Stimulated activated naive CD8-positive, alpha-beta T cell treated with anti-CD3 and anti-CD28 coated beads, Interleukin-15, amount 100 ng/mL, for 72 hours (primary cell): ENCODE results near the gene NATD1.
"Not testable (repeated sequence)": the region's sequence is repeated elsewhere in the genome, so short reads cannot be mapped to it uniquely, and the experiment has no call there.

ENCODE experiments used
- ATAC-seq: fragments of 150-1000 bp; cut with Tn5 transposase; 2 replicates; pipeline ENCODE4 v1.10.0; 2021; ENCODE audit warnings: mild to moderate bottlenecking, moderate library complexity
- DNase-seq, 2 donors: peaks; one replicate each; pipeline ENCODE4 v3.0.0; 2021 to 2022
- H3K27ac Mint-ChIP-seq, 2 donors: one replicate each; pipeline ENCODE4 v1.8.0; 2022; ENCODE audit warnings: mild to moderate bottlenecking in 2 of 2, mixed read lengths in 2 of 2, moderate library complexity in 2 of 2
- H3K27me3 Mint-ChIP-seq: one replicate; pipeline ENCODE4 v1.8.0; 2022; ENCODE audit warnings: mixed read lengths
- H3K4me1 Mint-ChIP-seq: one replicate; pipeline ENCODE4 v1.8.0; 2022; ENCODE audit warnings: mild to moderate bottlenecking, mixed read lengths
- H3K4me3 Mint-ChIP-seq, 2 donors: one replicate each; pipeline ENCODE4 v1.8.0; 2022; ENCODE audit warnings: mild to moderate bottlenecking in 2 of 2, mixed read lengths in 2 of 2, moderate library complexity in 1 of 2
- H3K9me3 Mint-ChIP-seq, 2 donors: one replicate each; pipeline ENCODE4 v1.8.0; 2022; ENCODE audit warnings: mixed read lengths in 2 of 2

NATD1 gene

DNA sequence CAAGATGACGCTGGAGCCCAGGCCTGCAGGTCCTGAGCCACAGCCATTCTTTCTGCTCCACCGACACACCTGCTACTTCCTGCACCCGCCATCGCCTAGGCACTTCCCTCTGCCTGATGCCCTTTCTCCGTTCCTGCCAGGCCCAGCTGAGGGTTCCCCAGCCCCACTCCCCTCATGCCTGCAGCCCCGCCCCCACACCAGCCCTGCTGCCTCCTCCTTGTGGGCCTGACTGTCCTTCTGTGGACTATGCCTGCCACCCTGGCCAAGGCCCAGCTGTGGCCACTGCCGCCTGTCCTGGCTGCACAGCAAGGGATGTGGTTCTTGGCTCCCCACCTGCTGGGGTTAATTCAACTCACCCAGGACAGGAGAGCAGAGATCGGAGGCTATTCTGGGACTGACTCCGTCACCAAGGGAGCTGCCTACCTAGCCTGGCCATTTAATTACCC, 7.5 kb downstream of the NATD1 start:
- no peak overlapping the region for H3K4me3 Mint-ChIP-seq
- ATAC-seq (no peak), DNase-seq (no peak)
- peaks cover 6% of the 10 kb centered on the region for H3K4me1 Mint-ChIP-seq
- no peak overlapping the region for H3K27ac Mint-ChIP-seq
- no peaks in the 10 kb centered on the region for H3K27me3 Mint-ChIP-seq
- no peaks in the 10 kb centered on the region for H3K9me3 Mint-ChIP-seq

DNA sequence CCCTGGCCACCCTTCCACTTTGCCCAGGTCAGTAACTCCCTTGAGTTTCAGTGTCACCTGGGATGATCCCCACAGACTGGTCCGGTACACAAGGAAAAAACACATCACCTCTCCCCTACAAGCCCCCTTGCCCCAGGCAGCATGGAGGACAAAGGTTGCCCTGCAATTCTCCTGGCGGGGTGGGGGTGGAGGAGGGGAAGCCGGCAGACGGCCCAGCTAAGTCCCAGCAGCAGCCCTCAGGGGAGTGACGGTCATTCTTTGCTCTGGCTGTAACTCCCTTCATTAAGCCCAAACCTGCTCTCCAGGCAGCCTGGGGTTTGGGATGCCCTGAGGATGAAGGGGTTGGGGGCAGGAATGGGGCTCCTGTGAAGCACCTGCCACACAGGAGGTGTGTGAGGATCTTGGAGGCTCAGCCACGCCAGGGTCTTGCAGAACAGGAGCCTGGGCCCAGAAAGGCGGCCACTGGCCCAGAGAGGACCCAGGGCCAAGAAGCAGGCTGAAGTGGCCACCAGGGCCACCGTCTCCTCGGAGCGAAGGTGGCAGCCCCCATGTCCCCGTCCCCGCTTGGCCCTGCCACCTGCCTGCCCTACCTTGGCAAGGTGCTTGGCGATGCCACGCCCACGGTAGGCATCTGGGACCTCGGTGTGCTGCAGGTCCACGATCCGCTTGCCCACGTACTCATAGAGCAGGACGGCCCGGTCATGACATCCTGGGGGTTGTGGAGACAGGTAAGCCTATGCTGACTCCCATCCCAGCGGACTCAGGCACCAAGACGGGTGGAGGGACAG, 9.5 kb downstream of the NATD1 start:
- Mint-ChIP-seq H3K27ac (no peak overlapping the region), H3K4me1 (peaks cover 6% of the 10 kb centered on the region), H3K9me3 (no peaks in the 10 kb centered on the region), H3K4me3 (no peak overlapping the region), H3K27me3 (no peaks in the 10 kb centered on the region)
- ATAC-seq (no peak), DNase-seq (no peak)

DNA sequence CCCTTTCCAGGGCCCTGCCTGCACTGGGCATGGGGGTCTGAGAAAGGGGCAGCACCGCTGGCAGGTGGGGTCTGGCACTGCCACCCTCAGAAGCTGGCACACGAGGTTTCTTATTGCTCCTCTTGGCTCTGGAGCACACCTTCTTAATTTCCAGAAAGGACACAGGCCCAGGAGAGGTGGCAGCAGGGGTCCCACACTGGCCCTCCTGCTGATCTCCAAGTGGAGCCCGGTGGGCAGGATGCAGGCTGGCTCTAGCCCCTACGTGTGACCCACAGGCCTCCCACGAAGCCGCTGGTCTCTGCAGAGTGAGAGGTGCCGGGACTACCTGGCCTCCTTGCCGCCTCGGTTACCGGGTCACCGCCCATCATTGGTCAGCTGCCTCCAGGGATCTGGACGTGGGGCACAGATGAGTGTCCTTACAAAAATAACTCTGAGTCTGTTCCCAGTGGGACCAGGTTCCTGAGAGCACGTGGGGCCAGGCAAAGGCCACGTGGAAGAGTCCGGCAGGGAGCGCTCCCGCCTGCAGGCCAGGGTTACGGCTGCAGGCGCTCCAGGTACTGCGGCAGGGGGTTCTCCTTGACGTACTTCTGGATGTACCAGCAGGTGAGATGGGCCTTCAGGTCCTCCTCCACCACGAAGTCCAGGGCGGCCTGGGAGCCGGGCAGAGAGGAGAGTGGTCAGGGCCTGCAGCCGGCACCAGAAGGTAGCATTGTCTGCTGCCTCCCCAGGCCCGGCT, 10.3 kb downstream of the NATD1 start:
- H3K4me3 Mint-ChIP-seq, result no peak overlapping the region
- no peaks in the 10 kb centered on the region for H3K27me3 Mint-ChIP-seq
- no peaks in the 10 kb centered on the region for H3K9me3 Mint-ChIP-seq
- no peak for ATAC-seq
- peak overlapping the region in 1 of 2 donors; percentile 83 for H3K27ac Mint-ChIP-seq
- H3K4me1 Mint-ChIP-seq, result peaks cover 6% of the 10 kb centered on the region
- DNase-seq, result no peak

DNA sequence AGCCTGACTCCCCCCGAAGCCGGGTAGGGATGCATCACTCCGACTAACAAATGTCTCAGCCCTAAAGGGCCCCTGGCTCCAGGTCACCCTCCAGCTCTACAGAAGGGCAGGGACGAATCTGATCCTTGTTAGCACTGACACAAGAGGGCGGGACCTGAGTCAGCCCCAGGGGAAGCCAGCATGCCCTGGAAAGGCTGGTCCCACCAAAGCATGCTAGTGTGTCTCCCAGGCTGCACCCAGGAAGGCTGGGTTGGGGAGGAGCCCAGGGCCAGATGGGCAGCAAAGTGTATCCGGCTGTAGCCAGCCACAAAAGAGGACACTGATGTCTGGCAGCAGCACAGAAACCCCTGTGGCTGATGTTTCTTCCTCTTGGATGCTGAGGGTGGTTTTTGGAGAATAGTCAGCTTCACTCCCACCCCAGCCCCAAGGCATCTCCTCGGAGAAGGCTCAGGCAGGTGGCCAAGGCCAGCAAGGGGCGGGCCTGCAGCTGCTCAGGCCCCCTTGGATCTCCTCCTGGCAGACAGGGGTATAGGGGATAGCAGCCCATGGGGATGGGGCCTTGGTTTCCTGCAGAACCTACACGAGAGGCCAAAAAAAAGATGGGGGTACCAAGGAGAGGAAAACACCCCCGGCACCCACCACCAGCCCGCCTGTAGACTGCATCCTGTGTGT, 11.0 kb downstream of the NATD1 start:
- Mint-ChIP-seq H3K4me3 (no peak overlapping the region), H3K27me3 (no peaks in the 10 kb centered on the region), H3K9me3 (no peaks in the 10 kb centered on the region), H3K4me1 (peaks cover 6% of the 10 kb centered on the region), H3K27ac (peak overlapping the region in 1 of 2 donors; percentile 27)
- ATAC-seq, result no peak
- no peak for DNase-seq

DNA sequence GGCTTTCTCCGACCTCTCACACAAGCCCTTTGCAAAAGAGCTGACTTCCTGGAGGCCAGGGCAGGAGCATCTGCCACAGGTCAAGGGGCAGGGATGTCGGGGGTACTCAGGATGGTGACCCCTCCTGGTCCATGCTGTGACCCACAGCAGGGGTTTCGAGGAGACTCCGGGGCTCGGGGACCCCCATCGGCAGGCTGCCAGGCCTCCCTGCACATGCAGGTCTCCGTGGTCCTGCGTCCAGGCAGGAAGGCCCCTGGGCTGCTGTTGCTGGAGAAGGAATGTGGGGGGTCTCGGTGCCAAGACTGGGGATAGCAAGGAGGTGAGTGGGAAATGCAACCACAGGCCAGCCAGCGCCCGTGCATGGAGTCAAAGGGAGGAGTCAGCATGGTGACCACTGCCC, 11.6 kb downstream of the NATD1 start:
- peaks cover 6% of the 10 kb centered on the region for H3K4me1 Mint-ChIP-seq
- no peak overlapping the region for H3K4me3 Mint-ChIP-seq
- no peaks in the 10 kb centered on the region for H3K27me3 Mint-ChIP-seq
- ATAC-seq (no peak), DNase-seq (no peak)
- no peak overlapping the region for H3K27ac Mint-ChIP-seq
- no peaks in the 10 kb centered on the region for H3K9me3 Mint-ChIP-seq

DNA sequence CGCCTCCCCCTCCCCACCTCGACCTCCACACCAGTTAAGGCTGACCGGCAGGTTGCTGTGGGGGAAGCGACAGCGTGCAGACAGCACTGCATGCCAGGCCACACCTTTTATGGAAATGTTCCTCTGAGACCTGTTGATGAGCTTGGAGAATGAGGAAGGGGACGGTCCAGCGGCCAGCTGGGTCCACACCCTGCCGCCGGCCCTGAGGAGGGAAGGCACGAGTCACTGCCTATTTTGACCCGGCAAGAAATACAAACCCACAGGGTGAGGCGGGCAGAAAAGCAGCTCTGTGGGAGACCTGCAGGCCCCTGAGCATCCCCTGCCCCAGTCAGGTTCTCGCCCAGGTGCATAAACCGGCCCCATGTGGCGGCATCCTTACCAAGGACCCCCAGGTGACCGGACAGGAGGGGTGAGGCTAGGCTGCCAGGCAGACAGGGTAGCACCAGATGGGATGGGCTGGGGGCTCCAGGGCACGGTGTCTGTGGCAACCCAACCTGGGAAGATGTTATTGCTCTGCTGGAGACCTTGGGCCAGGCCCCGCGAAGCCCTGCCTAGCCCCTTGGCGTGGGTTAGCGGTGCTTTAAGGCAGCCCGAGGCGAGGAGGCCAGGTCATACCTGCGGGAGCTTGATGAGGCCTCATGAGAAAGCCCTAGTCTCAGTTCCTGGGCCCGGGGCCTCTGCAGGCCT, 12.7 kb downstream of the NATD1 start:
- Mint-ChIP-seq H3K27me3 (no peaks in the 10 kb centered on the region), H3K4me1 (peaks cover under 1% of the 10 kb centered on the region), H3K27ac (no peak overlapping the region), H3K4me3 (no peak overlapping the region), H3K9me3 (peaks cover 0 to 8% of the 10 kb centered on the region in 2 donors)
- DNase-seq (no peak), ATAC-seq (no peak)

DNA sequence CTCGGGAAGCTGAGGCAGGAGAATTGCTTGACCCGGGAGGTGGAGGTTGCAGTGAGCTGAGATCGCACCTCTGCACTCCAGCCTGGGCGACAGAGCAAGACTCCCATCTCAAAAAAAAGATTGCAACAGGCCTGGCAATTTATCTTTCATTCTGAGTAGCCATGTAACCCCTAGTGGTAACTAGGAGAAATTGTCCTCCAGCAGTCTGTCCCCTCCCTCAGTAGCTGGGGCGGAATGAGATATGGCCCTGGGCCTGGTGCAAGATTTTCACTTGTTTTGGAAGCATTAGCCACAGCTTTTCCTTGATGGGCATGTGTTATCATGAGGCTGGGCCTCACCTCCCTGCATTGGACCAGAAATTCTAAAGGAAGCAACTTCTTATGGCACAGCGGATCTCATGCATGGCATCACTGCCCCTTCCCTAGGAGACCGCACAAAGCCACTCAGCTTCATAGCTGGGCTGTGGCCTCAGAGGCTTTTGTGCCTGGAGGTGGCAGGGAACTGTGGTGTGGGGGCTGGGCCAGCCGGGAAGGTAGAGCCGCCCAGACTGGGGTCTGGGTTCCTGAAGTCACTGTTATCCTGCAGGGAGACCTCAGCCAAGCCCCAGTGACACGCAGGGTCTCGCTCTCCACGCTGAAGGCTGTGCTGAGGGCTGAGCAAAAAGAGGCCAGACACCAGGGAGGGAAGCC, 13.4 kb downstream of the NATD1 start:
- H3K4me1 Mint-ChIP-seq, result no peaks in the 10 kb centered on the region
- H3K9me3 Mint-ChIP-seq, result peaks cover 0 to 15% of the 10 kb centered on the region in 2 donors
- H3K4me3 Mint-ChIP-seq, result no peak overlapping the region
- DNase-seq, result no peak
- ATAC-seq, result no peak
- H3K27ac Mint-ChIP-seq, result peak overlapping the region in 1 of 2 donors; percentile 19
- H3K27me3 Mint-ChIP-seq, result no peaks in the 10 kb centered on the region

DNA sequence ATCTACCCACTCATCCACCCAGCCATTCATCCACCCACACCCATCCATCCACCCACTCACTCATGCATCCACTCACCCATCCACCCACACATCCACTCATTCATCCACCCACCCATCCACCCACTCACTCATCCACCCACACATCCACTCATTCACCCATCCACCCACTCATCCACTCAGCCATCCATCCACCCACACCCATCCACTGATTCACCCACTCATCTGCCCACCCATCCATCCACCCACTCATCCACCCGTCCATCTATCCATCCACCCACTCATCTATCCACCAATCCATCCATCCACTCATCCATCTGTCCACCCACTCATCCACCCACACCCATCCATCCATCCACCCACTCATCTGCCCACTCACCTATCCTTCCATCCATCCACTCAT, 17.3 kb downstream of the NATD1 start:
- Mint-ChIP-seq H3K4me1 (no peaks in the 10 kb centered on the region), H3K9me3 (peaks cover 8 to 29% of the 10 kb centered on the region in 2 donors), H3K4me3 (no peak overlapping the region), H3K27me3 (no peaks in the 10 kb centered on the region), H3K27ac (peak overlapping the region in 1 of 2 donors; percentile 48)
- ATAC-seq (no peak), DNase-seq (no peak)

DNA sequence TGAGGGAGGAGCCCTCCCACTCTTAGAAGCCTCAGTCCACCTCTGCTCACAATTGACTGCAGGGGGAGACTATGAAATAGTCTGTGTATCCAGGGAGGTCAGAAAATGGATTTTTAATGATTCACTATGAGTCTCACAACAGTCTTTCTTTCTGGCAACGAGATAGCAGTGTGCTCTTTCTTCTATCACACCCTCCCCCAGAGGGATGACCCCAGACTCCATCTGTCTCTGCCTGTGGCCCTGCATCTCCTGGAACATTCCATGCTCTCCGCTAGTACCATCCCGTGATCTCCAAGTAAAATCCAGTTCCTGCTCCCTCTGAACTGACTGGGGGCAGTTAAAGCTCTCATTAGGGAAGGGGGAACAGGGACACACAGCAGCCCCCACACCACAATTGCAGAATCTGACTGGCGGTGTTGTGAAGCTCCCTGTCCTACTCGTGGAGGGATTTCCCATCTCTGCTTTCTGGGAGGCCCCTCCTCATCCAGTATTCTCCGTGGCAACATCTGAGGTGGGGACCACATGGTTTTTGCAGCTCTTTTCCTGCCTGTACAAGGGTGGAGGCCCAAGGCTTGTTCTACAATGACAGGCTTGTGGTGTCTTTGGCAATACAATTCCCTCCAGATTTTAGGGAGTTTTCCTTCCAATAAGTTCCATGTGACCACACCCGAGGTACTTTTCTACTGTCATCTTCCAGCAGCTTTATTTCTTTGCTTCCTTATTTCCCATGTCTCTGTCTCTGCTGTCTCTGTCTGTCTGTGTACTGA, 19.4 kb downstream of the NATD1 start:
- H3K27ac Mint-ChIP-seq, result no peak overlapping the region
- H3K4me3 Mint-ChIP-seq, result no peak overlapping the region
- ATAC-seq, result no peak
- H3K9me3 Mint-ChIP-seq, result peaks cover 8 to 29% of the 10 kb centered on the region in 2 donors
- H3K4me1 Mint-ChIP-seq, result no peaks in the 10 kb centered on the region
- no peak for DNase-seq
- no peaks in the 10 kb centered on the region for H3K27me3 Mint-ChIP-seq

DNA sequence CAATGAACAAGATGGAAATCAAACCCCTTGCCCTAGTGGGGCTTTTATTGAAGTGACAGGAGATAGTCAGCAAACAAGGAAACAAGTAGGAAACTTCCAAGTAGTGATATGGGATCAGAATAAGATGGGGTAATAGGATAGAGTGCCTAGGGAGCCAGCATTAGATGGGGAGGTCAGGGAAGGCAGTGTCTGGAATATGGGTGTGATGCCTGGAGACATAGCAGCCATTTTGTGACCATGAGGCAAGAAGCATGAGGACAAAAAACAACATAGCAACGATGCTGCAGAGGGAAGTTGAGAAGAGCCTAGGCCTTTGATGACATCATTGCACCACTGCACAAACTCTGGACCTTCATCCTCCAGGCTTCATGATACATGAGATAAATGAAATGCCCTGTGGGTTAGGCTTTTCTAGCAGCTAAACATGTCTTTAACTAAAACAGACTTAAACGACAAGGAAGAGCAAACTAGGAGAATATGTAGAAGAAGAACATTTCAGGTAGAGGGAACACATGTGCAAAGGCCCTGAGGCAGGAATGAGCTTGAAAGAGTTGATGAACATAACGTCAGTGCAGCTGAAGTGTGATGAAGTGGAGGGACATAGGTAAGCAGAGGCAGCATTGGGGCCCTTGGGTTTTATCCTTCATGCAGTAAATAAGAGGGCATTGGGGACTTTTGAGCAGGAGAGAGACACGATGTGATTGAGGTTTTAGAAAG, 21.0 kb downstream of the NATD1 start:
- ATAC-seq (no peak), DNase-seq (no peak)
- Mint-ChIP-seq H3K9me3 (peaks cover 8 to 29% of the 10 kb centered on the region in 2 donors), H3K4me1 (no peaks in the 10 kb centered on the region), H3K27ac (no peak overlapping the region), H3K4me3 (no peak overlapping the region), H3K27me3 (no peaks in the 10 kb centered on the region)

DNA sequence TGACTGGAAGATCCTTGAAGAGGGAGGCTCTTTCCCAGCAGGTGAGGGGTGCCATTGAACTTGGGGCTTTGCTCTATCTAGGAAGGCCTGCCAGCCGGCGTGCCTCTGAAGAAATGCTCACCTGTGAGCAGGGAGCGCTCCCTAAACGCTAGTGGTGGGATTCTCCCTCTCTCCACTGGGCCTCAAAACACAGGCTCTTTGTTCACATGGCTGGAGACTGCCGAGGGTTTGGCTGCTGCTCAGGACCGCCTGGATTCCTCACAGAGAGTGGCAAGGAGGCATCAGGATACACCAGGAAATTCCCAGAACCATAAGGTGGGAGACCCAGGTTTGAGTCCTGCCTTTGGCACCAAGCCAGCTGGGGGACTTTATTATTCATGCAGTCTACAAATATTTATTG, 21.7 kb downstream of the NATD1 start:
- no peak for ATAC-seq
- Mint-ChIP-seq H3K27me3 (no peaks in the 10 kb centered on the region), H3K4me1 (no peaks in the 10 kb centered on the region), H3K4me3 (no peak overlapping the region), H3K27ac (no peak overlapping the region), H3K9me3 (peaks cover 8 to 29% of the 10 kb centered on the region in 2 donors)
- no peak for DNase-seq

DNA sequence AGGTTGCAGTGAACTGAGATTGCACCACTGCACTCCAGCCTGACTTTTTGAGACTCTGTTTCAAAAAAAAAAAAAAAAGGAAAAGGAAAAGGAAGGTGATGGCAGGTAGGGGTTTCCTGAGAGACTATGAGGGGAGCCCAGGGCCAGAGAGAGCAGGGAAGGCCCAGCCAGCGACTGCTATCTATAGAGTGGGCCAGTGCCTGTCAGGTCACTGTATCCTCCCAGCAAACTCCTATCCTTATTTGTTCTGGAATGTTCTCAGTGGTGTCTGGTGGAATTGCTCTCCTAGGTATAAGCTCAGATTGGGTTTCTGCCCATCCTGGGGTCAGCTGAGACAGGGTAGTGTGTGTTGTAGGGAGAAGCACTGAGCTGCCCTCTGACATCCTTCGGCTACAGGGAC, 24.4 kb downstream of the NATD1 start:
- Mint-ChIP-seq H3K4me3 (no peak overlapping the region), H3K9me3 (peaks cover 8 to 12% of the 10 kb centered on the region in 2 donors), H3K4me1 (no peaks in the 10 kb centered on the region), H3K27me3 (no peaks in the 10 kb centered on the region), H3K27ac (no peak overlapping the region)
- no peak for ATAC-seq
- no peak for DNase-seq

DNA sequence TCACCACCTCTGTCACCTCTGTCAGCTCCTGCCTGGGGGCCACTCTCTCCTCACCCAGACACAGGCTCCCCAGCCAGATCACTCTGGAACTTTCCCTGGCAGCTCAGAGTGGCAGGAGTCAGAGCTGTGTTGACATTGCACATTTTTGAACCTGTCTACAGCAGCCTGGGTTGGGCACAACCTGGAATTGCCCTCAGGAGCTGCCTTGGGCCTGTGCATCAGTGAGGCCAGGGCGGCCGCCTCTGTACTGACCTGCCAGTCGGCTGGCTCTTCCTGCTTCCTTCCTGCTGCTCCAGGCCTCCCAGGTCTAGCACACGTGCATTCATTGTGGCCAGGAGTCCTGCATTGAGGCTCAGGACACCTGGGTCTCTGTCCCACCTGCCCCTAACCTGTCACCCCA, 25.1 kb downstream of the NATD1 start:
- no peaks in the 10 kb centered on the region for H3K4me1 Mint-ChIP-seq
- H3K27ac Mint-ChIP-seq, result no peak overlapping the region

DNA sequence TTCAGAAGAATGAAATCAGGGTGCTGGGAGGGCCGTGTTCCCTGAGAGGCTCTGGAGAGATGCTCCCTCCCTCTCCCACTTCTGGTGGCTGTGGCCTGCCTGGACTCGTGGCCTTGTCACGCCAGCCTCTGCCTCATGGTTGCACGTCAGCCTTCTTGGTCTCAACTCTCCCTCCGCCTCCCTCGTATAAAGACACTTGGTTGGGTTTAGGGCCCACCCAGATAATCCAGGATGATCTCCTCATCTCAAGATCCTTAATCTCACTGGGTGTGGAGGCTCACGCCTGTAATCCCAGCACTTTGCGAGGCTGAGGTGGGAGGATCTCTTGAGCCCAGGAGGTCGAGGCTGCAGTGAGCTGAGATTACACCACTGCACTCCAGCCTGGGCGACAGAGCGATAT, 25.9 kb downstream of the NATD1 start:
- H3K4me1 Mint-ChIP-seq, H3K27me3 Mint-ChIP-seq, DNase-seq, H3K27ac Mint-ChIP-seq, ATAC-seq, H3K9me3 Mint-ChIP-seq, H3K4me3 Mint-ChIP-seq: not testable (repeated sequence)

More for the DNA sequence above, 25.1 kb downstream of the NATD1 start:
- H3K27me3 Mint-ChIP-seq, result no peaks in the 10 kb centered on the region
- H3K9me3 Mint-ChIP-seq, result peaks cover 8 to 12% of the 10 kb centered on the region in 2 donors
- ATAC-seq (no peak), DNase-seq (no peak)
- no peak overlapping the region for H3K4me3 Mint-ChIP-seq
